IPS-11a (cell line): ENCODE results near the gene GNG11.

Experiments
- H3K4me3 ChIP-seq: one replicate; pipeline ENCODE4 v1.5.1; 2013; ENCODE audit warnings: low read depth, low read length, control low read depth

Gene GNG11

GRCh38 chr7:93921607-93922566 lies at the start of gene GNG11:
Gene GNG11 (plus strand): TSS chr7:93921735. CDS start chr7:93922138, 403 bp downstream.
- peak within 1 kb of the TSS; percentile 48 for H3K4me3 ChIP-seq

DNA sequence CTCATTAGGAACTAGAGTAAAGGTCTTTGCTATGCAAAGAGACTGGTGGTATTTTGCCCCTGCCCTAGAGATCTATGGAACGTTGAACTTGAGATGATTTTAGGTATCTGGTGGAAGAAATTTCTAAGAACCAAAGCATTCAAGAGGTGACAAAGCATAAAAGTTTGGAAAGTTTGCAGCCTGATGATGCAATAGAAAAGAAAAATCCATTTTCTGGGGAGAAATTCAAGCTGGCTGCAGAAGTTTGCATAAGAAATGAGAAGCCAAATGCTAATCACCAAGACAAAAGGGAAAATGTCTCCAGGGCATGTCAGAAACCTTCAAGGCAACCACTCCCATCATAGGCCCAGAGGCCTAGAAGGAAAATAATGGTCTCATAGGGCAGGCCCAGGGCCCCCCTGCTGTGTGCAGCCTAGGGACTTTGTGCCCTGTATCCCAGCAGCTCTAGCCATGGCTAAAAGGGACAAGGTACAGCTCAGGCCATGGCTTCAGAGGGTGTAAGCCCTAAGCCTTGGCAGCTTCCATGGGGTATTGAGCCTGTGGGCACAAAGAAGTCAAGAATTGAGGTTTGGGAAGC lies 47.4 kb upstream of the GNG11 start:
- H3K4me3 ChIP-seq = no peak overlapping the region

GRCh38 chr7:93877742-93878141 lies 43.8 kb upstream of the GNG11 start:
- no peak overlapping the region for H3K4me3 ChIP-seq

- H3K4me3 ChIP-seq = no peak overlapping the region
Measured at GRCh38 chr7:93879356-93879755, 42.2 kb upstream of the GNG11 start.

- H3K4me3 ChIP-seq = no peak overlapping the region
Measured at GRCh38 chr7:93882468-93882867, 39.1 kb upstream of the GNG11 start.

GRCh38 chr7:93883078-93883916 lies 38.2 kb upstream of the GNG11 start:
- no peak overlapping the region for H3K4me3 ChIP-seq

DNA sequence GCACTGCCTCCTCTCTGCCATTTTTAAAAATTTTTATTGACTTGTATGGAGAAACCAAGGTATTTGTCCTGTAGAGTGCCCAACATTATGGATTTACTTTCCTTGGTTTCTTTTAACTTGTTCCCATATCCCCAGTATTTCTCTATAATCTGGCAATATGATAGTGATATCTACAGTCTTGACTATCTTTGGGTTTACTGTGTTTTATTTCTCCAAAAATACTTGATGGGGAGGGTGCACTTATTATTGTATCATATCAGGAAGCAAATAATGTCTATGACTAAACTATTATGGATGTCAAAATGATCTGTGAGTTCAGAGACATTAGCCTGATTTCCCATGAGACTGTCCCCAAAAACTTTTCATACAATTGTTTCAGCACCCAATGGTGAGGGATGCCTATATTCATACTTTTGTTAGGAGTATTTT lies 37.6 kb upstream of the GNG11 start:
- H3K4me3 ChIP-seq = no peak overlapping the region

DNA sequence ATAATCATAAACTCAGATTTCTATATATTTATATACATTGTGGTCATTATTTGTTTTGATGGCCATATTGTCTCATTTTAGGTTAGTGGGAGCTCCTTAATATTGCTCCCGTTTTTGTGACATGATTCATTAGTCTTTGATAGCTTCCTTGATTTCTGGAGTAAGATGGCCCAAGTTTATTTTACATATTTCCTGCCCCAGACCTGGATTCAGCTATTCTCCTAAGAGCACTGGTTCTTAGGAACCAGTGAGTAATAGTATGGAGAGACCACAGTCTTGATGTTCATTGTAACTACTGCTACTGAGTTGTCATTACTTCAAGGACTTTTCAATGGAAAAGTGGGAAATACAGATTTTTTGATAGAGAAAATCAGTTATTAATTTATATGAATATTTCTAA lies 37.0 kb upstream of the GNG11 start:
- H3K4me3 ChIP-seq = no peak overlapping the region

- no peak overlapping the region for H3K4me3 ChIP-seq
Measured at GRCh38 chr7:93889261-93889660, 32.3 kb upstream of the GNG11 start.

DNA sequence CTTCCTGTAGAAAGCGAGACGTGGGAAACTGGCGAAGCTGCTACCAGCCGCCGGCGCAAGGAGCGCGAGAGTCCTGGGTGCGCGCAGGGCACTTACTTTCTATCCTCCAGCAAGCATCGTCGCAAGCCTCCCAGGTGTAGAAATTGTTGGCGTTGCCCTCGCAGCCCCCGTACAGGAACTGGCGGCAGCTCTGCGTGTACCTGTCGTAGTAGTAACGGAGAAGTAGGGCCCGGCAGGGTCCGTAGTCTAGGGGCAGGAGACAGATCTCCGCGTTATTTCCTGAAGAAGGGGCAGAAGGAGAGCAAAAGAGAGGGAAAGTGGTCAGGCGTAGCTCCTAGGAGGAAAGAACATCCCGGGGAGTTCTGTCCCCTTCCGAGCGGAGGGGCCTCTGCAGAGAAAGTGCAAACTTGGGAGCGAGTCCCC lies 31.5 kb upstream of the GNG11 start:
- H3K4me3 ChIP-seq = peak overlapping the region; percentile 70

- peak within 1 kb of the TSS; percentile 70 for H3K4me3 ChIP-seq
Measured at GRCh38 chr7:93890464-93891068, 31.0 kb upstream of the GNG11 start, which contains the start of gene TFPI2. Gene TFPI2 (minus strand): TSS chr7:93890753. CDS start chr7:93890678, 75 bp downstream.

DNA sequence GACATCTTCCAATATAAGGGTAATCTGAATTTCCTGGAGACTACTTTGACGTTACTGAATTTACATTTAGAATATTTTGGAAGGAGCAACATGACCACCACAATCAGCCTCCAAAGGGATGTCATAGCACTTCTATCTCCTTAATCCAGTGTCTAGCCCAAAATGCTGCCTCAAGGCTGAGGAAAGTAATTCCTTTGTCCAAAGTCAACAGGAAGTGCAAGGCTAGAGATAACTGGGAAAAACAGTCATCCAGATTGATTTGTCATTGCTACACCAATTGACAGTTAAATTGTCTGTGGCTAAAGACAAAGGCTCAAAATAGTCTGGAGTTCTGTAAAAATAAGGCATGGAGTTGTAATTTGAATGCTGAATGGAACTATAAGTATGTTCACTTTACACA lies 27.1 kb upstream of the GNG11 start:
- no peak overlapping the region for H3K4me3 ChIP-seq

GRCh38 chr7:93894966-93895640 lies 26.4 kb upstream of the GNG11 start:
- no peak overlapping the region for H3K4me3 ChIP-seq

GRCh38 chr7:93895859-93896600 lies 25.5 kb upstream of the GNG11 start:
- no peak overlapping the region for H3K4me3 ChIP-seq

DNA sequence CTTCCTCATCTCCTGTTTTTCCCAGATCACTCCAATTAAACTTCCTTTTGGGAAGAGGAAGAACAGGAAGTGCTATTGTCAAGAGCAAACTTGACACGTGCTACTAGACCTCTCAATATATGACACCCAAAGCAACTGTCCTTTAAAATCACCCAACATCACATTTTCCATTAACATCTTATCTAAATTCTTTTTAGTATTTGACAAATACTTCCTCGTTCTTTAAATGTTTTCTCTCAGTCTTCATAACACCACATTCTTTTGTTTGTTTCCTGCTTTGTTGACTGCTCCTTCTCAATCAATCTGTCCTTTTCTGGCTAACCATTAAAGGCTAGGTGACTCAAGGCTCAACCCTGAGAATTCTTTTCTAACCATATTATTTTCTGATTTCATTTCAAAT lies 23.9 kb upstream of the GNG11 start:
- no peak overlapping the region for H3K4me3 ChIP-seq

DNA sequence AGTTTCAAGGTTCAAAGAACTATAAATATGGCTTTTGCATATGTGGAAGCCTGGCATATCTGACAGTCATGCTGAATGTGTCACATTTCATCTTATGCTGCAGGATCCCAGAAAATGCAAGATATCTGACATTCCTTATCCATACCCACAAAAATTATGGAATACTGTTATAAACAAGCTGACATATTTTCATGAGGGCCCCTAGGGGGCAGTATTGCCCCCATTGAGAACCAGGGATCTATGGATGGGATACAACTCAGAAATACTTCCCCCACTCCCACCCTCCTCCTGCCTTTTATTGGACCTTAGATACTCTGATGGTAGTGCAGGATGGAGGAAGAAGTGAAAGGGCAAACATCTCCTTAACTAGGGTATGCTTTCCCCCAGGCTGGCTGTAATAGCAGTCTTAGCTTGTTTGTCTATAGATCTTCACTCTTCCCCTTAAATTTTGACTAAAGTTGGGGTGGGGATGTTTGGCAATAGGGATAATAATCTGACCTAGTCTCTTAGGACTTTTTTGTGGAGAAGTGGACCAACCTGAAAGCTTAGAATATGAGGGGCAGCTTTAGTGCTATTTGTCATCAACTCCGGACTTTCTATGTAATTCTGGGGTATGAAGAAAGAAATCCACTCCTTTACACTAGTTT lies 18.6 kb upstream of the GNG11 start:
- H3K4me3 ChIP-seq = no peak overlapping the region

- no peak within 1 kb of the TSS for H3K4me3 ChIP-seq
Measured at GRCh38 chr7:93906267-93906666, 15.3 kb upstream of the GNG11 start, which contains the start of gene GNGT1. Gene GNGT1 (plus strand): TSS chr7:93906567. CDS start chr7:93906747, 180 bp downstream.

- H3K4me3 ChIP-seq = no peak overlapping the region
Measured at GRCh38 chr7:93910076-93910994, 11.2 kb upstream of the GNG11 start.
